ENCODE results near the gene MBNL1.

- TF ChIP-seq CTCF (conservative IDR thresholded peaks at IDR 0.05; ENCODE audit: low read depth, low read length): no peak
- no peak for TF ChIP-seq EZH2 (IDR thresholded peaks at IDR 0.05; ENCODE audit: borderline replicate concordance, low read depth, low read length, poor library complexity, severe bottlenecking)
Observed at GRCh38 chr3:152436707-152437590, 168.2 kb downstream of the MBNL1 start.
